ENCODE measurements around the gene ZBTB7C.

- TF ChIP-seq ARNT (IDR thresholded peaks at IDR 0.05) (no peak), FOXM1 (IDR thresholded peaks at IDR 0.05; ENCODE audit: borderline replicate concordance) (no peak), SUZ12 (IDR thresholded peaks at IDR 0.05) (no peak), BHLHE40 (IDR thresholded peaks at IDR 0.05; ENCODE audit: borderline replicate concordance) (no peak), ELF4 (IDR thresholded peaks at IDR 0.05) (no peak), SP1 (IDR thresholded peaks at IDR 0.05) (no peak), FOXK2 (IDR thresholded peaks at IDR 0.05) (no peak), ZNF384 (IDR thresholded peaks at IDR 0.05) (no peak), NFRKB (IDR thresholded peaks at IDR 0.05) (no peak), HDGF (IDR thresholded peaks at IDR 0.05; ENCODE audit: borderline replicate concordance) (no peak)
These were observed 190.0 kb downstream of the ZBTB7C start for GRCh38 chr18:48219037-48219809.
